IPS DF 6.9 (cell line): Measurements from ENCODE around the gene HP1BP3.
"Not testable (repeated sequence)": the region's sequence is repeated elsewhere in the genome, so short reads cannot be mapped to it uniquely, and the experiment has no call there.

ENCODE experiments used
- DNase-seq: peaks from one replicate; pipeline ENCODE4 v3.0.0-alpha.2; 2013; ENCODE audit warnings: low read depth, low spot score
- H3K27ac ChIP-seq: one replicate; pipeline ENCODE4 v1.5.1; 2013; ENCODE audit warnings: low read length, control low read depth
- H3K27me3 ChIP-seq: 2 replicates; pipeline ENCODE4 v1.6.1; 2013; ENCODE audit warnings: mild to moderate bottlenecking, low read length; ENCODE audit not compliant: control insufficient read depth, insufficient read depth
- H3K36me3 ChIP-seq: 2 replicates; pipeline ENCODE4 v1.6.1; 2013; ENCODE audit warnings: low read length; ENCODE audit not compliant: control insufficient read depth, insufficient read depth
- H3K4me1 ChIP-seq: 2 replicates; pipeline ENCODE4 v1.6.1; 2013; ENCODE audit warnings: low read length; ENCODE audit not compliant: control insufficient read depth, insufficient read depth
- H3K4me3 ChIP-seq: 2 replicates; pipeline ENCODE4 v1.5.1; 2013; ENCODE audit warnings: mild to moderate bottlenecking, low read length
- H3K9me3 ChIP-seq: 2 replicates; pipeline ENCODE4 v1.6.1; 2013; ENCODE audit warnings: low read length, inconsistent platforms; ENCODE audit not compliant: control insufficient read depth, insufficient read depth
- WGBS: extraction: QIAGEN DNeasy Blood & Tissue Kit; methylation state at CpG from one replicate; pipeline ENCODE4 v1.1.7; 2013; ENCODE audit warnings: mixed read lengths, missing lambda C conversion rate; ENCODE audit not compliant: insufficient read length, insufficient coverage; 5-methylcytosine and 5-hydroxymethylcytosine counted together

HP1BP3 gene

GRCh38 chr1:20811916-20812315 lies 24.8 kb upstream of the HP1BP3 start:
- H3K27ac ChIP-seq = no peak overlapping the region
- DNase-seq = no peak
- WGBS = no CpG with 5 or more reads among the region's 5 CpGs
- H3K4me3 ChIP-seq = no peak overlapping the region
- no peaks in the 10 kb centered on the region; the same call in 1 of the 2 replicates for H3K36me3 ChIP-seq
- no peaks in the 10 kb centered on the region for H3K9me3 ChIP-seq
- H3K27me3 ChIP-seq = no peaks in the 10 kb centered on the region
- no peaks in the 10 kb centered on the region for H3K4me1 ChIP-seq

- H3K4me1 ChIP-seq = peaks cover 1% of the 10 kb centered on the region; the same call in 1 of the 2 replicates
- H3K27ac ChIP-seq = no peak overlapping the region
- no peaks in the 10 kb centered on the region for H3K27me3 ChIP-seq
Observed at GRCh38 chr1:20793236-20793635, 6.1 kb upstream of the HP1BP3 start.

GRCh38 chr1:20792196-20792595 lies 5.1 kb upstream of the HP1BP3 start:
- Histone ChIP-seq H3K27me3 (no peaks in the 10 kb centered on the region), H3K27ac (no peak overlapping the region), H3K4me1 (peaks cover 1% of the 10 kb centered on the region; the same call in 1 of the 2 replicates), H3K36me3 (no peaks in the 10 kb centered on the region), H3K4me3 (no peak overlapping the region), H3K9me3 (no peaks in the 10 kb centered on the region)
- no CpG with 5 or more reads among the region's 2 CpGs for WGBS
- DNase-seq = no peak

More at GRCh38 chr1:20793236-20793635, 6.1 kb upstream of the HP1BP3 start:
- DNase-seq = no peak
- H3K9me3 ChIP-seq = no peaks in the 10 kb centered on the region
- WGBS = no CpG with 5 or more reads among the region's 4 CpGs
- no peak overlapping the region for H3K4me3 ChIP-seq
- H3K36me3 ChIP-seq = no peaks in the 10 kb centered on the region

GRCh38 chr1:20790785-20791184 lies 3.7 kb upstream of the HP1BP3 start:
- H3K4me1 ChIP-seq = peaks cover 1% of the 10 kb centered on the region; the same call in 1 of the 2 replicates
- no peak for DNase-seq
- no peaks in the 10 kb centered on the region for H3K27me3 ChIP-seq
- H3K27ac ChIP-seq = no peak overlapping the region
- no peaks in the 10 kb centered on the region for H3K36me3 ChIP-seq
- no CpG with 5 or more reads among the region's 3 CpGs for WGBS
- H3K9me3 ChIP-seq = no peaks in the 10 kb centered on the region
- no peak overlapping the region for H3K4me3 ChIP-seq

- H3K36me3 ChIP-seq, H3K27me3 ChIP-seq, H3K4me3 ChIP-seq, H3K4me1 ChIP-seq, H3K9me3 ChIP-seq, H3K27ac ChIP-seq, DNase-seq: not testable (repeated sequence)
- WGBS = no CpG with 5 or more reads among the region's 9 CpGs
Observed at GRCh38 chr1:20789598-20789997, 2.5 kb upstream of the HP1BP3 start.

- DNase-seq = no peak
- Histone ChIP-seq H3K9me3 (no peaks in the 10 kb centered on the region), H3K36me3 (no peaks in the 10 kb centered on the region), H3K27ac (no peak overlapping the region), H3K27me3 (no peaks in the 10 kb centered on the region), H3K4me1 (peaks cover 1% of the 10 kb centered on the region; the same call in 1 of the 2 replicates), H3K4me3 (peak overlapping the region; percentile 94; the same call in 1 of the 2 replicates)
- no CpG with 5 or more reads among the region's 22 CpGs for WGBS
Observed at GRCh38 chr1:20787840-20788795, 1.0 kb upstream of the HP1BP3 start.

- H3K4me3 ChIP-seq = peak overlapping the region; percentile 94
- peaks cover 1% of the 10 kb centered on the region; the same call in 1 of the 2 replicates for H3K4me1 ChIP-seq
- WGBS = no CpG with 5 or more reads among the region's 102 CpGs
Observed at GRCh38 chr1:20786253-20787028, 666 bp downstream of the HP1BP3 start.

GRCh38 chr1:20785907-20786252 lies 1.2 kb downstream of the HP1BP3 start:
- no peaks in the 10 kb centered on the region for H3K9me3 ChIP-seq
- no peaks in the 10 kb centered on the region for H3K36me3 ChIP-seq
- no CpG with 5 or more reads among the region's 16 CpGs for WGBS
- H3K27ac ChIP-seq = no peak overlapping the region
- no peaks in the 10 kb centered on the region for H3K27me3 ChIP-seq
- H3K4me1 ChIP-seq = peaks cover 1% of the 10 kb centered on the region; the same call in 1 of the 2 replicates
- no peak for DNase-seq
- H3K4me3 ChIP-seq = peak overlapping the region; percentile 94

More at GRCh38 chr1:20786253-20787028, 666 bp downstream of the HP1BP3 start:
- Histone ChIP-seq H3K27ac (no peak overlapping the region), H3K36me3 (no peaks in the 10 kb centered on the region), H3K27me3 (no peaks in the 10 kb centered on the region), H3K9me3 (no peaks in the 10 kb centered on the region)
- peak; percentile 84 for DNase-seq

GRCh38 chr1:20775700-20776099 lies 11.4 kb downstream of the HP1BP3 start:
- WGBS = no CpG with 5 or more reads among the region's 4 CpGs
- Histone ChIP-seq H3K36me3 (peaks cover 7% of the 10 kb centered on the region; the same call in 1 of the 2 replicates), H3K4me3 (no peak overlapping the region), H3K4me1 (no peaks in the 10 kb centered on the region; the same call in 1 of the 2 replicates), H3K27ac (no peak overlapping the region), H3K9me3 (no peaks in the 10 kb centered on the region), H3K27me3 (no peaks in the 10 kb centered on the region)
- no peak for DNase-seq

- H3K4me1 ChIP-seq = no peaks in the 10 kb centered on the region
- H3K36me3 ChIP-seq = peaks cover 20% of the 10 kb centered on the region
- WGBS = no CpG with 5 or more reads among the region's 3 CpGs
Observed at GRCh38 chr1:20771780-20772179, 15.3 kb downstream of the HP1BP3 start.

More at GRCh38 chr1:20771780-20772179, 15.3 kb downstream of the HP1BP3 start:
- no peaks in the 10 kb centered on the region for H3K9me3 ChIP-seq
- H3K4me3 ChIP-seq = no peak overlapping the region
- no peak for DNase-seq
- no peak overlapping the region for H3K27ac ChIP-seq
- H3K27me3 ChIP-seq = no peaks in the 10 kb centered on the region
